ENCODE measurements around the gene UFM1.

DNA sequence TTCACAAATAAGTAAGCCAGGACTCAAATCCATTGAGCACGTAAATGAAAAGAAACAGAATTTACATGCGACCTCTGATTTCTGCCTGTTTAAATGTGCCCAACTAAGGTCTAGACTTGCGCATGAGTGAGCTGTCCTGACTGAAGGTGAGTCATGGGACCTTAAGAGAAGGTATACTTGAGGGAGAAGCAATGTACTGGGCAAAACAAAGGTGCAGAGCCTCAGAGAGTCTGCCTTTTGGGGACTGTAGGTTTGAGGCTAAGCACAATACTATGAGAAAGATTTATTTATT, 45.8 kb downstream of the UFM1 start:
- TF ChIP-seq, protein P1, sequence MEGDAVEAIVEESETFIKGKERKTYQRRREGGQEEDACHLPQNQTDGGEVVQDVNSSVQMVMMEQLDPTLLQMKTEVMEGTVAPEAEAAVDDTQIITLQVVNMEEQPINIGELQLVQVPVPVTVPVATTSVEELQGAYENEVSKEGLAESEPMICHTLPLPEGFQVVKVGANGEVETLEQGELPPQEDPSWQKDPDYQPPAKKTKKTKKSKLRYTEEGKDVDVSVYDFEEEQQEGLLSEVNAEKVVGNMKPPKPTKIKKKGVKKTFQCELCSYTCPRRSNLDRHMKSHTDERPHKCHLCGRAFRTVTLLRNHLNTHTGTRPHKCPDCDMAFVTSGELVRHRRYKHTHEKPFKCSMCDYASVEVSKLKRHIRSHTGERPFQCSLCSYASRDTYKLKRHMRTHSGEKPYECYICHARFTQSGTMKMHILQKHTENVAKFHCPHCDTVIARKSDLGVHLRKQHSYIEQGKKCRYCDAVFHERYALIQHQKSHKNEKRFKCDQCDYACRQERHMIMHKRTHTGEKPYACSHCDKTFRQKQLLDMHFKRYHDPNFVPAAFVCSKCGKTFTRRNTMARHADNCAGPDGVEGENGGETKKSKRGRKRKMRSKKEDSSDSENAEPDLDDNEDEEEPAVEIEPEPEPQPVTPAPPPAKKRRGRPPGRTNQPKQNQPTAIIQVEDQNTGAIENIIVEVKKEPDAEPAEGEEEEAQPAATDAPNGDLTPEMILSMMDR (IDR thresholded peaks at IDR 0.05): no peak
- TF ChIP-seq ZFX (IDR thresholded peaks at IDR 0.05; ENCODE audit: borderline replicate concordance): no peak

All from 22Rv1 (cell line).